Measurements from ENCODE around the gene SMPD3. TPM values are rescaled to one million over a fixed set of nuclear protein-coding genes. Genes with fewer than 3 reads are reported as not detected.
A peak's percentile ranks its signal among the peaks of the same experiment; 100 is the strongest.

Gene SMPD3
- total and polyA plus RNA-seq, 9 donors, result 0.31 to 4.3 (median 1.1) TPM

DNA sequence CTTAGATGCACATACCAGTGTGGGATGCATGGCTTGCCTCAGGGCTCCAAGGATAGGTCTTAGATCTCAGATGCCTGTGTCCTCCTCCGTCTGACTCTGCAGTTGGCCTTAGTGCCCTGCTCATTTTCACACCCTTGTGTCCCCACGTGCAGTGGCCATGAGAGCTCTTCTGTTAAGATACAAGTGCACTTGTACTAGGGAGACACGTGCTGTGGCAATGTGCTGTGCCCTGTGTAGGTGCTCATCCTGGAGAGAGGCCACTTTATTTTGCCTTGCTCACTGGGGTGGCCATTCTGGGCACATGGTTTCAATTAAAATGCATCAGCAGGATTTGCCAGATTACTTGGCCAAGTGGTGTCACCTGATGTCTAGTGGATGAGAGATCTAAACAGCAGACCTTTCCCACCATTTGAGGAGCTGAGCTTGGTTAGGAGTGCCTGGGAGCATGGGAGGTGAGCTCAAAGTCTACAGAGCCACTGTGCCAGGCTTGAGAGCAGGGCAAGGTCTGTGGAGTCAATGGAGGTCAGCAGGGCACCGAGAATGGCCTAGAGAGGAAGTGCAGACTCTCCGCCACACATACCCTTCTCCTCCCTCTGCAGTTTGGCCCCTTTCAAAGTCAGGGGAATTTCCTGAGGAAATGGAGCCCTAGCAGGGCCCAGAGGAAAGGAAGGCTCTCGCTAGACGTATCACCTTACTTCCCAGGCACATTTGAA lies 25.2 kb upstream of the SMPD3 start:
- no peaks in the 10 kb centered on the region for H3K27me3 ChIP-seq (ENCODE audit: control insufficient read depth, insufficient read depth, low read length)
- peak; percentile 40 for DNase-seq
- H3K27ac ChIP-seq (ENCODE audit: low read length), result no peak overlapping the region
- no peak overlapping the region for H3K4me3 ChIP-seq (ENCODE audit: low read length)
- peaks cover 22% of the 10 kb centered on the region for H3K4me1 ChIP-seq (ENCODE audit: control insufficient read depth, insufficient read depth, low read length)
- WGBS (ENCODE audit: insufficient coverage), result 76% methylated on average over 3 of the region's 7 CpGs
- no peaks in the 10 kb centered on the region for H3K36me3 ChIP-seq (ENCODE audit: control insufficient read depth, insufficient read depth, low read length)
- H3K9me3 ChIP-seq (replicated peaks; ENCODE audit: control insufficient read depth, low read depth, low read length), result no peaks in the 10 kb centered on the region

DNA sequence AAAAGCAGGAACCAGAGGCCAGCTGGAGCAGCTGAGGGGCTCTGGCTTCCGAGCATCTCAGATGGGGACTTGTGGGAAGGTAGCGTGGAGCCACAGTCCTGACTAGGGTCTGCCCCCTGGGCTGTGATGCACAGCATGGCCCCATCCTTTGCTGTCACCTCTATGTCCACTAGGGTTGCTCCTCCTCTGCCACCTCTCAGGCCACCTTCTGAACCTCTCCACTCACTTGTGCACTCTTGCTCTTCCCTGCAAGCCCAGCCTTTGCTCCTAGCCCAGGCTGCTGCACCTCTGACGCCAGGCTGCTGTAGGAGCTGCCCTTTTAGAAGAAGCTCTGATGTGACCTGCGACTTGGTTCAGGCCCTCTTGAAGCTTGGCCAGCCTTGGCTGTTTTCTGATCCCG lies 24.3 kb upstream of the SMPD3 start:
- Histone ChIP-seq H3K36me3 (ENCODE audit: control insufficient read depth, insufficient read depth, low read length) (no peaks in the 10 kb centered on the region), H3K4me1 (ENCODE audit: control insufficient read depth, insufficient read depth, low read length) (peaks cover 23% of the 10 kb centered on the region), H3K27me3 (ENCODE audit: control insufficient read depth, insufficient read depth, low read length) (no peaks in the 10 kb centered on the region), H3K27ac (ENCODE audit: low read length) (no peak overlapping the region), H3K4me3 (ENCODE audit: low read length) (no peak overlapping the region), H3K9me3 (replicated peaks; ENCODE audit: control insufficient read depth, low read depth, low read length) (no peaks in the 10 kb centered on the region)
- WGBS (ENCODE audit: insufficient coverage), result 79% methylated on average over 5 of the region's 5 CpGs
- DNase-seq, result no peak

- H3K27ac ChIP-seq (ENCODE audit: low read length), result peak overlapping the region; percentile 86
Observed at GRCh38 chr16:68470461-68471150, 22.3 kb upstream of the SMPD3 start.

GRCh38 chr16:68469796-68470460 lies 21.6 kb upstream of the SMPD3 start:
- Histone ChIP-seq H3K27me3 (ENCODE audit: control insufficient read depth, insufficient read depth, low read length) (no peaks in the 10 kb centered on the region), H3K9me3 (replicated peaks; ENCODE audit: control insufficient read depth, low read depth, low read length) (no peaks in the 10 kb centered on the region), H3K4me1 (ENCODE audit: control insufficient read depth, insufficient read depth, low read length) (peaks cover 23% of the 10 kb centered on the region), H3K4me3 (ENCODE audit: low read length) (no peak overlapping the region), H3K36me3 (ENCODE audit: control insufficient read depth, insufficient read depth, low read length) (no peaks in the 10 kb centered on the region), H3K27ac (ENCODE audit: low read length) (peak overlapping the region; percentile 86)
- WGBS (ENCODE audit: insufficient coverage), result 19% methylated on average over 8 of the region's 11 CpGs
- peak; percentile 64 for DNase-seq

More at GRCh38 chr16:68470461-68471150, 22.3 kb upstream of the SMPD3 start:
- DNase-seq, result peak; percentile 84
- H3K9me3 ChIP-seq (replicated peaks; ENCODE audit: control insufficient read depth, low read depth, low read length), result no peaks in the 10 kb centered on the region
- H3K27me3 ChIP-seq (ENCODE audit: control insufficient read depth, insufficient read depth, low read length), result no peaks in the 10 kb centered on the region
- WGBS (ENCODE audit: insufficient coverage), result 56% methylated on average over 8 of the region's 11 CpGs
- peaks cover 23% of the 10 kb centered on the region for H3K4me1 ChIP-seq (ENCODE audit: control insufficient read depth, insufficient read depth, low read length)
- no peaks in the 10 kb centered on the region for H3K36me3 ChIP-seq (ENCODE audit: control insufficient read depth, insufficient read depth, low read length)
- no peak overlapping the region for H3K4me3 ChIP-seq (ENCODE audit: low read length)

DNA sequence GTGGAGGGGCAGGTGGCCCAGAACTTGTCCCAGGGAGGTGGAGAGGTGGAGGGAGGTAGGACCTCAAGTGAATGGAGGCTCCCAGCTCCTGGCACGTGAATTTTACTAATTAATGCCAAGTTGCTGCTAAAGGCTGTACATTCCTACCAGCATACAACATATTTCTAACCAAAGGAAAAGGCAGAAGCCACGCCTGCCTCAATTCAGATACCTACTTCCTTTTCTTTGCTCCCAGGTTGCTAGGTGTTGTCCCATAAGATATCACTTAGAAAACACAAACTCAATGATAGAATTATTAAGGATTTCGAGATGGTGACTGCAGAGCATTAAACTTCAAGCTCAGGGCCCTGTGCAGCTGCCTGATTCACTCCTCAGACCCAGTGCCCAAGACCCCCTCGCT lies 20.5 kb upstream of the SMPD3 start:
- no peaks in the 10 kb centered on the region for H3K27me3 ChIP-seq (ENCODE audit: control insufficient read depth, insufficient read depth, low read length)
- peaks cover 23% of the 10 kb centered on the region for H3K4me1 ChIP-seq (ENCODE audit: control insufficient read depth, insufficient read depth, low read length)
- 73% methylated on average over 2 of the region's 4 CpGs for WGBS (ENCODE audit: insufficient coverage)
- no peaks in the 10 kb centered on the region for H3K36me3 ChIP-seq (ENCODE audit: control insufficient read depth, insufficient read depth, low read length)
- no peak for DNase-seq
- no peak overlapping the region for H3K27ac ChIP-seq (ENCODE audit: low read length)
- no peak overlapping the region for H3K4me3 ChIP-seq (ENCODE audit: low read length)
- H3K9me3 ChIP-seq (replicated peaks; ENCODE audit: control insufficient read depth, low read depth, low read length), result no peaks in the 10 kb centered on the region

DNA sequence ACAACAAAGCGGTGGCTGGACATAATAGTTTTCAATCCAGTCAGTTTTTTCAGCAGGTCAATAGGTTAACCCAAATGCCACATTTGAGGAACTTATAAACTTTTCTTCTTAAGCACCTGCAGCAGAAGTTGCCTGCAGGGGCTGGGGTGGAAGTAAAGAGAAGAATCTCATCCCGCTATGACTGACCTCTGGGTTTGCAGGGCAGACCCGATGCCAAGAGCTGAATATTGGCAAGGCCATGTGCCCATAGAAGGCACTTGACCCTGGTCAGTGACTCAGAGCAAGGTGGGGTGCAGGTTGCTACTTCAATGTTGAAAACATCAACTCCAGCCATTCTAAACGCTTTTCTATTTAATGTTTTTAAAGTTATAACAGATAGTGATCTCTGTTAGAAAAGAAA lies 17.9 kb upstream of the SMPD3 start:
- Histone ChIP-seq H3K4me3 (ENCODE audit: low read length) (no peak overlapping the region), H3K27ac (ENCODE audit: low read length) (no peak overlapping the region), H3K27me3 (ENCODE audit: control insufficient read depth, insufficient read depth, low read length) (no peaks in the 10 kb centered on the region), H3K36me3 (ENCODE audit: control insufficient read depth, insufficient read depth, low read length) (no peaks in the 10 kb centered on the region), H3K4me1 (ENCODE audit: control insufficient read depth, insufficient read depth, low read length) (peaks cover 15% of the 10 kb centered on the region), H3K9me3 (replicated peaks; ENCODE audit: control insufficient read depth, low read depth, low read length) (no peaks in the 10 kb centered on the region)
- 42% methylated on average over 2 of the region's 4 CpGs for WGBS (ENCODE audit: insufficient coverage)
- no peak for DNase-seq

GRCh38 chr16:68463904-68464303 lies 15.6 kb upstream of the SMPD3 start:
- WGBS (ENCODE audit: insufficient coverage), result no CpG with 5 or more reads among the region's 2 CpGs
- DNase-seq, result no peak

DNA sequence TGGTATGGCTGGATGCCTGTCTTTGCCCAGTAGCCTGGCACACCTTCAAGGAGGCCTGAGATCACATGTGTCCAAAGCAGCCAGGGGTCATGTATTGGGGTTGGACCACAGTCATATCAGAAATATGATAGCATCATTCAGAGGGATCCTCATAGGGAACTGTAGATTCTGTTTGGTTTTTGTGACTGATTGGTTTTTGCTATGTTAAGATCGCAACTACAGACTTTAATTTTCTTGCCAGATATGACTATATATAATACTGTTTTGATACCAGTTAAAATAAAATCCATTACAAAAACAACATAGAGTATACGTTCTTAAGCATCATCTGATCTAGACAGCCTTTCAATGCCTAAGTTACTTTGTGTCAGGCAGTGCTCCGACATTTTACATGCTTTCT lies 11.8 kb upstream of the SMPD3 start:
- Histone ChIP-seq H3K27me3 (ENCODE audit: control insufficient read depth, insufficient read depth, low read length) (peaks cover 5% of the 10 kb centered on the region), H3K4me1 (ENCODE audit: control insufficient read depth, insufficient read depth, low read length) (no peaks in the 10 kb centered on the region), H3K4me3 (ENCODE audit: low read length) (no peak overlapping the region), H3K9me3 (replicated peaks; ENCODE audit: control insufficient read depth, low read depth, low read length) (no peaks in the 10 kb centered on the region), H3K36me3 (ENCODE audit: control insufficient read depth, insufficient read depth, low read length) (no peaks in the 10 kb centered on the region), H3K27ac (ENCODE audit: low read length) (no peak overlapping the region)
- WGBS (ENCODE audit: insufficient coverage), result 63% methylated on average over 1 of the region's 3 CpGs
- DNase-seq, result no peak

More at GRCh38 chr16:68463904-68464303, 15.6 kb upstream of the SMPD3 start:
- Histone ChIP-seq H3K4me1 (ENCODE audit: control insufficient read depth, insufficient read depth, low read length) (peaks cover 3% of the 10 kb centered on the region), H3K27me3 (ENCODE audit: control insufficient read depth, insufficient read depth, low read length) (peaks cover 5% of the 10 kb centered on the region), H3K9me3 (replicated peaks; ENCODE audit: control insufficient read depth, low read depth, low read length) (no peaks in the 10 kb centered on the region), H3K36me3 (ENCODE audit: control insufficient read depth, insufficient read depth, low read length) (no peaks in the 10 kb centered on the region), H3K27ac (ENCODE audit: low read length) (no peak overlapping the region), H3K4me3 (ENCODE audit: low read length) (no peak overlapping the region)

DNA sequence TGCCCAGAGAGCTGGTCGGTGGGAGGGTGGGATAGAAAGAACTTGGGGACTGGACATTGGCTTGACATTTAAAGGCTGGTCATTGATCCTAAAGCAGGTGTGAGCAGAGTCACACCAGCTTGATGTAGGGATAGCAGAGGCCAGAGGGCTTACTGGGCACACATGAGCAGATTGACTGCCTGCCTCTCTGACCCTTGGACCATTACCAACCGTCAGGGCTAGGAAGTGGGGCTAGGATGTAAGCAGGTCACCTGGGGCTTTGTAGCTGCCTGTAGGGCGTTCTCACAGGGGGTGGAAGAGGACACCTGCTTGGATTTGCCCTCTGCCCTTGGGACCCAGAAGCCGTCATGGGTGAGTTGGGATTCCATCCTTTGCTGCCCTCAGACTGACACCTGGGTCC lies 11.1 kb upstream of the SMPD3 start:
- H3K9me3 ChIP-seq (replicated peaks; ENCODE audit: control insufficient read depth, low read depth, low read length), result no peaks in the 10 kb centered on the region
- H3K27me3 ChIP-seq (ENCODE audit: control insufficient read depth, insufficient read depth, low read length), result peaks cover 5% of the 10 kb centered on the region
- no peaks in the 10 kb centered on the region for H3K36me3 ChIP-seq (ENCODE audit: control insufficient read depth, insufficient read depth, low read length)
- H3K4me1 ChIP-seq (ENCODE audit: control insufficient read depth, insufficient read depth, low read length), result no peaks in the 10 kb centered on the region
- no peak overlapping the region for H3K4me3 ChIP-seq (ENCODE audit: low read length)
- 63% methylated on average over 4 of the region's 4 CpGs for WGBS (ENCODE audit: insufficient coverage)
- H3K27ac ChIP-seq (ENCODE audit: low read length), result no peak overlapping the region
- DNase-seq, result no peak

DNA sequence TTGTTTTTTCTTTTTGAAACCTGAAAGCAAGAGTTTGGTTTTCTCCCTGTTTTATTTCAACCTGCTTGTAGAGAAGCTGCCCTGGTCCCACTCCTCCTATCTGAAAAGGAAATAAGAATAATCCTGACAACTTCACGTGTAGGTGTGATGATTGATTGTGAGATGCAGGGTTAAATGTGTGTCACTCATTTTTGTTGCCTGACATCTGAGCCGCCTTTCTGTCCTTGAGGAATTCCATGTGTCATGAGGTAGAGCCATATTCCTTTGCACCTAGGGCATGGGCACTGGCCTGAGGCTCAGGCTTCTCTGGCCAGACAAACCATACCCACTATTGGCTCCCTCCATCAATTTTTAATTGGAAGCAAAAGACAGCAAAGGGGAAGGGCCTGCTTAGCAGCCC lies 10.2 kb upstream of the SMPD3 start:
- no CpG with 5 or more reads among the region's 2 CpGs for WGBS (ENCODE audit: insufficient coverage)
- H3K36me3 ChIP-seq (ENCODE audit: control insufficient read depth, insufficient read depth, low read length), result no peaks in the 10 kb centered on the region
- H3K9me3 ChIP-seq (replicated peaks; ENCODE audit: control insufficient read depth, low read depth, low read length), result no peaks in the 10 kb centered on the region
- no peaks in the 10 kb centered on the region for H3K4me1 ChIP-seq (ENCODE audit: control insufficient read depth, insufficient read depth, low read length)
- H3K27me3 ChIP-seq (ENCODE audit: control insufficient read depth, insufficient read depth, low read length), result peaks cover 5% of the 10 kb centered on the region
- DNase-seq, result no peak
- no peak overlapping the region for H3K27ac ChIP-seq (ENCODE audit: low read length)
- H3K4me3 ChIP-seq (ENCODE audit: low read length), result no peak overlapping the region
